HepG2 (cell line): Measurements from ENCODE around the gene TTLL11. TPM values are rescaled to one million over a fixed set of nuclear protein-coding genes. Genes with fewer than 3 reads are reported as not detected.

Experiments
- ATAC-seq: fragments of 200-7000 bp; cut with Tn5 transposase; 3 replicates; pipeline ENCODE4 v1.9.1; 2020; ENCODE audit warnings: mild to moderate bottlenecking, moderate library complexity
- BruUV-seq: library from RNA; stranded (reverse); fragments of 400-500 nt; replicated peaks from 2 replicates; lab custom pipeline; 2021; lab: Mats Ljungman, UMichigan
- CTCF ChIA-PET: fragments of 300-600 bp; formaldehyde crosslinking; extraction: SDS; loops from one replicate; lab custom pipeline; 2021; ENCODE audit warnings: low total read pairs, inconsistent platforms, low intra/inter-chr PET ratio; lab: Yijun Ruan, JAX
- POLR2A ChIA-PET: fragments of 350-600 bp; sonication (Branson Sonifier 250); formaldehyde crosslinking; loops from one replicate; lab custom pipeline; 2020; ENCODE audit warnings: antibody characterized with exemption, inconsistent platforms; lab: Yijun Ruan, JAX
- DNase-seq: peaks from one replicate; pipeline ENCODE4 v3.0.0-alpha.2; 2015; ENCODE audit warnings: low spot score
- FAIRE-seq: peaks from 3 replicates; lab custom pipeline; 2011; peaks lifted over from hg19 to GRCh38; lab: Jason Lieb, UNC
- H2AFZ ChIP-seq: one replicate; pipeline ENCODE4 v1.6.1; 2011; ENCODE audit warnings: low read length, inconsistent platforms
- H3K27ac ChIP-seq: fragments of 300-600 bp; 3 replicates; pipeline ENCODE4 v1.8.0; 2011; ENCODE audit warnings: mixed run types, mild to moderate bottlenecking, mixed read lengths, low read length, inconsistent platforms; ENCODE audit not compliant: insufficient read depth; ENCODE audit errors: extremely low read length
- H3K27me3 ChIP-seq, 2 experiments: fragments of 200-600 bp in 1 of 2; 2 replicates in 1 of 2; 3 replicates in 1 of 2; pipeline versions ENCODE4 v1.6.0 to v1.8.0; 2011; ENCODE audit warnings: low read length in 2 of 2, mild to moderate bottlenecking in 2 of 2, moderate library complexity in 2 of 2, inconsistent platforms in 1 of 2; ENCODE audit not compliant: insufficient read depth in 2 of 2, control insufficient read depth in 1 of 2
- H3K36me3 ChIP-seq, 2 experiments: fragments of 200-600 bp in 1 of 2; replicated peaks in 1 of 2; 2 replicates in 1 of 2; 3 replicates in 1 of 2; pipeline versions ENCODE4 v1.5.1 to v1.8.0; 2011; ENCODE audit warnings: low read length in 2 of 2, inconsistent platforms in 1 of 2; ENCODE audit not compliant: insufficient read depth in 2 of 2, control insufficient read depth in 1 of 2
- H3K4me1 ChIP-seq: 2 replicates; pipeline ENCODE4 v1.5.1; 2012; ENCODE audit warnings: low read length, inconsistent platforms; ENCODE audit not compliant: insufficient read depth
- H3K4me2 ChIP-seq: 2 replicates; pipeline ENCODE4 v1.6.0; 2011; ENCODE audit warnings: low read depth, low read length, inconsistent platforms
- H3K4me3 ChIP-seq, 3 experiments: fragments of 200-600 bp in 1 of 3; sonication (generic), shearing (Covaris generic) in 1 of 3; replicated peaks in 1 of 3; 2 replicates each; pipeline ENCODE4 v1.5.1; 2011 to 2016; ENCODE audit warnings: low read length in 3 of 3, inconsistent platforms in 2 of 3, low read depth in 2 of 3, mild to moderate bottlenecking in 2 of 3, control low read depth in 1 of 3, mixed read lengths in 1 of 3; ENCODE audit not compliant: insufficient read depth in 1 of 3
- H3K79me2 ChIP-seq: one replicate; pipeline ENCODE4 v1.6.1; 2011; ENCODE audit warnings: low read length, inconsistent platforms; ENCODE audit not compliant: insufficient read depth
- H3K9ac ChIP-seq: 2 replicates; pipeline ENCODE4 v1.6.0; 2011; ENCODE audit warnings: mild to moderate bottlenecking, low read depth, low read length, inconsistent platforms; ENCODE audit not compliant: insufficient read depth
- H3K9me3 ChIP-seq: 2 replicates; pipeline ENCODE4 v1.5.1; 2012; ENCODE audit warnings: mild to moderate bottlenecking, low read length
- H4K20me1 ChIP-seq: 2 replicates; pipeline ENCODE4 v1.6.0; 2011; ENCODE audit warnings: inconsistent platforms, mild to moderate bottlenecking, low read length, moderate library complexity; ENCODE audit not compliant: insufficient read depth
- SATB2 ChIP-seq: sonication (generic); formaldehyde crosslinking; IDR thresholded peaks from 2 replicates; pipeline ENCODE4 v1.5.0; 2020; ENCODE audit warnings: missing genetic modification reagents
- ZBTB3 ChIP-seq: sonication (generic); formaldehyde crosslinking; IDR thresholded peaks from 2 replicates; pipeline ENCODE4 v1.4.0; 2020; ENCODE audit warnings: low read depth, mild to moderate bottlenecking, moderate library complexity, missing genetic modification reagents, borderline replicate concordance
- WGBS: methylation state at CpG from one replicate; pipeline ENCODE4 v1.1.6; 2017; ENCODE audit warnings: low lambda C conversion rate; 5-methylcytosine and 5-hydroxymethylcytosine counted together
- in situ Hi-C: cut with HindIII; loops from 2 replicates; pipeline ENCODE4 v1.10.0; 2017; ENCODE audit warnings: low pct_unique_long_range_greater_than_20kb; ENCODE audit not compliant: extremely low pct_ligation_motif_present
- intact Hi-C: fragments of 100-400 bp; cut with micrococcal nuclease; formaldehyde crosslinking; loops from one replicate; pipeline ENCODE4 v1.10.0; 2022; ENCODE audit not compliant: unreplicated experiment
- polyA plus RNA-seq, 8 experiments: library from polyadenylated mRNA; depleted of rRNA in 3 of 8; stranded (reverse) in 7 of 8; unstranded in 1 of 8; fragments of >200 nt; fragmentation: Illumina TruSeq in 4 of 8; extraction: Trizol in 4 of 8; gene quantifications; 2 replicates each; pipeline versions ENCODE4 v1.2.1 to v1.2.3, GENCODE V29; 2011 to 2016; ENCODE audit warnings: low read depth in 4 of 8, missing spikeins in 1 of 8, mixed read lengths in 1 of 8; ENCODE audit not compliant: insufficient read depth in 1 of 8
- total RNA-seq, 5 experiments: library from RNA; depleted of rRNA; stranded (reverse); fragments of >200 nt; fragmentation: Illumina TruSeq; extraction: Trizol; gene quantifications; 2 replicates each; pipeline ENCODE4 v1.2.3, GENCODE V29; 2016; ENCODE audit warnings: low read depth in 1 of 5
- TF ChIP-seq, protein P1 (sequence below): sonication (generic); formaldehyde crosslinking; IDR thresholded peaks from 2 replicates; pipeline ENCODE4 v1.9.0; 2022; ENCODE audit warnings: missing genetic modification reagents, mild to moderate bottlenecking, borderline replicate concordance
- TF ChIP-seq, protein P2 (sequence below): IDR thresholded peaks from 2 replicates; pipeline ENCODE4 v1.6.1; 2016; ENCODE audit warnings: missing compliant biosample characterization, missing genetic modification reagents, borderline replicate concordance

The TTLL11 gene
- total and polyA plus RNA-seq, 2 of the 13 experiments (the other 11 are each of a cell fraction or from before 2014, with no cell fraction given) = 4.5 to 5.2 TPM

DNA sequence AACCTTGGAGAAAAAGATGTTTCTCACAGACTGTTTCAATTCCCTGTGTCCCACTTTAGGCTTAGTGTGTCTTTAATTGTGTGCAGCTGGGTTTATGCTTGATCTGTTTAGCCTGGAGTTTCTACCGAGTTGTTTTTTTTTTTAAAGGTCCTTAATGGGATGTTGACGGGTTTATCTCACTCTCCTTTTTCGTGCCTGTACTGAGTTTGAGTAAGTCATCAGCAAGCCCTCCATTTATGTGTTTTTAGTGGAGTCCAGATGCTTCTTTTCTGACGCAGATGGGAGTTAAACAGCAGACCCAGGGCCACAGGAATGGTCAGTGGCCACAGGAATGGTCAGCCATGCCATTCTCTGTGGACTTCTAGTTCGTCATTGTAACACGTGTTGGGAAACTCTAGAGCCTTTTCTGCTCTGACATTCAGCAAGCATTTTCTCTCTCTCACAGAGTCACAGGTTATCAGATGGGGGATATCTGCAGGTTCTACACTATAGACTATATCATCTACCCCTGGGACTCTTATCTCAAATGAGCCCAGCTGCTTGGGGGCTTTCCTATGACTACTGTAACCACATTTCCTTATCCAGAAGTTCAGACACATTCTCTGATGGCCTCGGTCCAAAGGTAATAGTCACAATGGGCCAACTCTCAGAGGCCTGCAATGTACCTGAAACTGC, 190.5 kb downstream of the TTLL11 start:
- Histone ChIP-seq H3K27me3 (peaks cover 0 to 1% of the 10 kb centered on the region in 2 experiments; a peak in 1 of 5 replicates), H3K4me2 (no peak overlapping the region), H3K27ac (no peak overlapping the region), H3K9ac (no peak overlapping the region), H3K4me3 (no peak overlapping the region), H3K79me2 (no peaks in the 10 kb centered on the region), H3K9me3 (no peaks in the 10 kb centered on the region), H3K36me3 (no peaks in the 10 kb centered on the region), H2AFZ (no peak overlapping the region), H3K4me1 (0 out of 2 replicates have a peak, but pooled peaks cover 12% of the 10 kb centered on the region), H4K20me1 (no peaks in the 10 kb centered on the region)
- TF ChIP-seq, protein P1, sequence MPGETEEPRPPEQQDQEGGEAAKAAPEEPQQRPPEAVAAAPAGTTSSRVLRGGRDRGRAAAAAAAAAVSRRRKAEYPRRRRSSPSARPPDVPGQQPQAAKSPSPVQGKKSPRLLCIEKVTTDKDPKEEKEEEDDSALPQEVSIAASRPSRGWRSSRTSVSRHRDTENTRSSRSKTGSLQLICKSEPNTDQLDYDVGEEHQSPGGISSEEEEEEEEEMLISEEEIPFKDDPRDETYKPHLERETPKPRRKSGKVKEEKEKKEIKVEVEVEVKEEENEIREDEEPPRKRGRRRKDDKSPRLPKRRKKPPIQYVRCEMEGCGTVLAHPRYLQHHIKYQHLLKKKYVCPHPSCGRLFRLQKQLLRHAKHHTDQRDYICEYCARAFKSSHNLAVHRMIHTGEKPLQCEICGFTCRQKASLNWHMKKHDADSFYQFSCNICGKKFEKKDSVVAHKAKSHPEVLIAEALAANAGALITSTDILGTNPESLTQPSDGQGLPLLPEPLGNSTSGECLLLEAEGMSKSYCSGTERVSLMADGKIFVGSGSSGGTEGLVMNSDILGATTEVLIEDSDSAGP (CRISPR knock-in tag) = no peak
- TF ChIP-seq, protein P2, sequence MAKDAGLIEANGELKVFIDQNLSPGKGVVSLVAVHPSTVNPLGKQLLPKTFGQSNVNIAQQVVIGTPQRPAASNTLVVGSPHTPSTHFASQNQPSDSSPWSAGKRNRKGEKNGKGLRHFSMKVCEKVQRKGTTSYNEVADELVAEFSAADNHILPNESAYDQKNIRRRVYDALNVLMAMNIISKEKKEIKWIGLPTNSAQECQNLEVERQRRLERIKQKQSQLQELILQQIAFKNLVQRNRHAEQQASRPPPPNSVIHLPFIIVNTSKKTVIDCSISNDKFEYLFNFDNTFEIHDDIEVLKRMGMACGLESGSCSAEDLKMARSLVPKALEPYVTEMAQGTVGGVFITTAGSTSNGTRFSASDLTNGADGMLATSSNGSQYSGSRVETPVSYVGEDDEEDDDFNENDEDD = no peak
- no peak for DNase-seq
- intact Hi-C loops = no loop called here
- no peak for FAIRE-seq
- BruUV-seq = no TSS peak
- POLR2A ChIA-PET = no interaction called here
- no peak for ATAC-seq
- CTCF ChIA-PET = no interaction called here
- WGBS = 17% methylated on average over 7 of the region's 7 CpGs
- in situ Hi-C loops = no loop called here

DNA sequence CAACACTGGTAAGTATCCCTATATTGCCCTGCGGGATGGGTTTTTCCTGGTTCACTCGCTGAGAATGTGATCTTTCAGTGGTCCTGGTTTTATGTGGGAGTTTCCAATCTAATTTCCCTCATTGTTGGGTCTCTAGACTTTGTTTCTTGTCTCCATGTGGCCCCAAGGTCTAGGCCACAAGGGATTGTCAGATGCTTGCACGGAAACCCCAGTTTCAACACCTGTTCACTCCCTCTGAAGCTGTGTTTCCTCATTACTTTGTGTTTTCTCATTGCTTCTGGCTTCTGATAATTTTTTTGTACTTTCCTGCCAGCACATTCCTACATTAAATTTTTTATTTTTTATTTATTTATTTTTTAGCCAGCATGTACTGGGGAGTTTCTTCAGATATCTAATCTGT, 191.5 kb downstream of the TTLL11 start:
- Histone ChIP-seq H3K79me2 (no peaks in the 10 kb centered on the region), H3K27ac (no peak overlapping the region), H3K4me1 (0 out of 2 replicates have a peak, but pooled peaks cover 12% of the 10 kb centered on the region), H3K9me3 (no peaks in the 10 kb centered on the region), H3K4me3 (no peak overlapping the region), H3K36me3 (no peaks in the 10 kb centered on the region), H4K20me1 (no peaks in the 10 kb centered on the region), H3K27me3 (peaks cover 0 to 1% of the 10 kb centered on the region in 2 experiments; a peak in 1 of 5 replicates), H3K9ac (no peak overlapping the region), H2AFZ (no peak overlapping the region), H3K4me2 (no peak overlapping the region)
- DNase-seq (no peak), ATAC-seq (no peak), FAIRE-seq (no peak)
- intact Hi-C loops (no loop called here), in situ Hi-C loops (no loop called here)
- ChIA-PET POLR2A (no interaction called here), CTCF (no interaction called here)
- TF ChIP-seq SATB2 (CRISPR knock-in tag) (no peak), ZBTB3 (no peak)
- WGBS = 82% methylated on average over 3 of the region's 3 CpGs
- BruUV-seq = no TSS peak
